MM.1S (cell line): ENCODE measurements around the gene TLCD5.

Source experiments
- DNase-seq: peaks from one replicate; pipeline ENCODE4 v3.0.0-alpha.2; 2015
- H2AFZ ChIP-seq: fragments of 300-600 bp; sonication (generic); 2 replicates; pipeline ENCODE4 v1.6.0; 2016; ENCODE audit warnings: antibody characterized with exemption, low read length
- H3F3A ChIP-seq: fragments of 300-600 bp; sonication (generic); 2 replicates; pipeline ENCODE4 v1.6.1; 2016; ENCODE audit warnings: mild to moderate bottlenecking, antibody characterized with exemption, low read length, moderate library complexity, mixed read lengths; ENCODE audit not compliant: insufficient read depth
- H3K27ac ChIP-seq: fragments of 300-600 bp; sonication (generic); 2 replicates; pipeline ENCODE4 v1.5.1; 2016; ENCODE audit warnings: mild to moderate bottlenecking, low read length
- H3K27me3 ChIP-seq: fragments of 300-600 bp; sonication (generic); replicated peaks from 2 replicates; pipeline ENCODE4 v1.6.0; 2016; ENCODE audit warnings: low read length; ENCODE audit not compliant: insufficient read depth
- H3K36me3 ChIP-seq: fragments of 300-600 bp; sonication (generic); replicated peaks from 2 replicates; pipeline ENCODE4 v1.6.1; 2016; ENCODE audit warnings: mild to moderate bottlenecking, low read length, mixed read lengths; ENCODE audit not compliant: insufficient read depth
- H3K4me1 ChIP-seq: fragments of 300-600 bp; sonication (generic); 2 replicates; pipeline ENCODE4 v1.6.1; 2016; ENCODE audit warnings: low read length, mixed read lengths
- H3K4me2 ChIP-seq: fragments of 300-600 bp; sonication (generic); 2 replicates; pipeline ENCODE4 v1.6.0; 2016; ENCODE audit warnings: low read depth, low read length
- H3K4me3 ChIP-seq: fragments of 300-600 bp; sonication (generic); 2 replicates; pipeline ENCODE4 v1.5.1; 2016; ENCODE audit warnings: low read length, mixed read lengths
- H3K79me2 ChIP-seq: fragments of 300-600 bp; sonication (generic); 2 replicates; pipeline ENCODE4 v1.6.1; 2016; ENCODE audit warnings: mixed run types, low read length, mixed read lengths
- H3K9ac ChIP-seq: fragments of 300-600 bp; sonication (generic); 2 replicates; pipeline ENCODE4 v1.6.1; 2016; ENCODE audit warnings: low read length, mixed read lengths
- H3K9me2 ChIP-seq: fragments of 300-600 bp; sonication (generic); replicated peaks from 2 replicates; pipeline ENCODE4 v1.6.1; 2016; ENCODE audit warnings: mild to moderate bottlenecking, low read length, mixed read lengths; ENCODE audit not compliant: insufficient read depth
- H3K9me3 ChIP-seq: fragments of 300-600 bp; sonication (generic); replicated peaks from 2 replicates; pipeline ENCODE4 v1.6.1; 2016; ENCODE audit warnings: mild to moderate bottlenecking, low read length, mixed read lengths; ENCODE audit not compliant: insufficient read depth
- H4K20me1 ChIP-seq: fragments of 300-600 bp; sonication (generic); 2 replicates; pipeline ENCODE4 v1.6.1; 2016; ENCODE audit warnings: mild to moderate bottlenecking, low read length, moderate library complexity, mixed read lengths; ENCODE audit not compliant: insufficient read depth
- CTCF ChIP-seq: fragments of 300-600 bp; sonication (generic); IDR thresholded peaks from 2 replicates; pipeline ENCODE4 v1.5.1; 2016; ENCODE audit warnings: antibody characterized with exemption, low read length, mixed read lengths
- EZH2 ChIP-seq: fragments of 300-600 bp; sonication (generic); optimal IDR thresholded peaks from 2 replicates; pipeline ENCODE3; 2017; ENCODE audit warnings: low read depth, mild to moderate bottlenecking, antibody characterized with exemption, low read length, mixed read lengths
- EZH2phosphoT487 ChIP-seq: fragments of 300-600 bp; sonication (generic); IDR thresholded peaks from 2 replicates; pipeline ENCODE4 v1.6.1; 2018; ENCODE audit warnings: antibody characterized with exemption, low read length

The TLCD5 gene

GRCh38 chr11:120285256-120285655 lies 39.8 kb upstream of the TLCD5 start:
- no peak overlapping the region for H3K27ac ChIP-seq
- no peak overlapping the region for H3K4me2 ChIP-seq
- TF ChIP-seq EZH2: no peak
- no peak for TF ChIP-seq CTCF
- H3K27me3 ChIP-seq: no peaks in the 10 kb centered on the region
- H3F3A ChIP-seq: no peaks in the 10 kb centered on the region
- H4K20me1 ChIP-seq: no peaks in the 10 kb centered on the region
- H3K9ac ChIP-seq: no peak overlapping the region
- no peak overlapping the region for H3K4me3 ChIP-seq
- no peaks in the 10 kb centered on the region for H3K79me2 ChIP-seq
- DNase-seq: no peak
- no peaks in the 10 kb centered on the region for H3K4me1 ChIP-seq
- H3K9me3 ChIP-seq: no peaks in the 10 kb centered on the region
- H3K9me2 ChIP-seq: no peaks in the 10 kb centered on the region
- H3K36me3 ChIP-seq: no peaks in the 10 kb centered on the region
- H2AFZ ChIP-seq: no peak overlapping the region

GRCh38 chr11:120288021-120288420 lies 37.1 kb upstream of the TLCD5 start:
- Histone ChIP-seq H3F3A (no peaks in the 10 kb centered on the region), H3K9me3 (no peaks in the 10 kb centered on the region), H2AFZ (no peak overlapping the region), H3K4me1 (no peaks in the 10 kb centered on the region), H3K9ac (no peak overlapping the region), H3K9me2 (no peaks in the 10 kb centered on the region), H3K4me3 (no peak overlapping the region), H3K27ac (no peak overlapping the region), H3K4me2 (no peak overlapping the region), H3K79me2 (no peaks in the 10 kb centered on the region), H3K27me3 (no peaks in the 10 kb centered on the region), H4K20me1 (no peaks in the 10 kb centered on the region), H3K36me3 (no peaks in the 10 kb centered on the region)
- DNase-seq: no peak
- TF ChIP-seq EZH2 (no peak), CTCF (no peak), EZH2phosphoT487 (no peak)

GRCh38 chr11:120289426-120289825 lies 35.7 kb upstream of the TLCD5 start:
- H2AFZ ChIP-seq: no peak overlapping the region
- H3K79me2 ChIP-seq: no peaks in the 10 kb centered on the region
- H3K4me3 ChIP-seq: no peak overlapping the region
- DNase-seq: no peak
- no peaks in the 10 kb centered on the region for H3K36me3 ChIP-seq
- no peaks in the 10 kb centered on the region for H3F3A ChIP-seq
- no peak overlapping the region for H3K27ac ChIP-seq
- no peaks in the 10 kb centered on the region for H4K20me1 ChIP-seq
- TF ChIP-seq EZH2 (no peak), CTCF (no peak), EZH2phosphoT487 (no peak)
- no peaks in the 10 kb centered on the region for H3K9me3 ChIP-seq
- H3K9me2 ChIP-seq: no peaks in the 10 kb centered on the region
- H3K4me2 ChIP-seq: no peak overlapping the region
- no peak overlapping the region for H3K9ac ChIP-seq
- no peaks in the 10 kb centered on the region for H3K4me1 ChIP-seq
- H3K27me3 ChIP-seq: no peaks in the 10 kb centered on the region
